Ramos (cell line): Measurements from ENCODE around the gene ELMO2.

Experiments used
- in situ Hi-C: fragments of 300-500 bp; cut with MboI; formaldehyde crosslinking; loops from one replicate; pipeline ENCODE4 v1.14.3; 2022; ENCODE audit warnings: low sequenced_read_pairs; ENCODE audit not compliant: unreplicated experiment

ELMO2 gene

GRCh38 chr20:46354920-46355654, 51.3 kb downstream of the ELMO2 start:
- in situ Hi-C loops, result no loop called here

- in situ Hi-C loops, result no loop called here
Measured at GRCh38 chr20:46354207-46354555, 52.2 kb downstream of the ELMO2 start.

- in situ Hi-C loops, result no loop called here
Measured at GRCh38 chr20:46353500-46354206, 52.8 kb downstream of the ELMO2 start.

- in situ Hi-C loops, result no loop called here
Measured at GRCh38 chr20:46352370-46352938, 54.0 kb downstream of the ELMO2 start.

GRCh38 chr20:46351357-46352058, 54.9 kb downstream of the ELMO2 start:
- in situ Hi-C loops, result no loop called here

- in situ Hi-C loops, result no loop called here
Measured at GRCh38 chr20:46350986-46351267, 55.5 kb downstream of the ELMO2 start.

- in situ Hi-C loops, result no loop called here
Measured at GRCh38 chr20:46350201-46350985, 56.0 kb downstream of the ELMO2 start.

GRCh38 chr20:46349742-46350056, 56.7 kb downstream of the ELMO2 start:
- in situ Hi-C loops, result no loop called here

GRCh38 chr20:46349035-46349741, 57.2 kb downstream of the ELMO2 start:
- in situ Hi-C loops, result no loop called here

- in situ Hi-C loops, result no loop called here
Measured at GRCh38 chr20:46347841-46348803, 58.3 kb downstream of the ELMO2 start.

GRCh38 chr20:46346770-46347169, 59.6 kb downstream of the ELMO2 start:
- in situ Hi-C loops, result no loop called here

- in situ Hi-C loops, result no loop called here
Measured at GRCh38 chr20:46344488-46345162, 61.8 kb downstream of the ELMO2 start.

GRCh38 chr20:46343975-46344357, 62.4 kb downstream of the ELMO2 start:
- in situ Hi-C loops, result no loop called here

GRCh38 chr20:46343348-46343974, 63.0 kb downstream of the ELMO2 start:
- in situ Hi-C loops, result no loop called here

- in situ Hi-C loops, result no loop called here
Measured at GRCh38 chr20:46342451-46343347, 63.7 kb downstream of the ELMO2 start.

- in situ Hi-C loops, result no loop called here
Measured at GRCh38 chr20:46342010-46342378, 64.4 kb downstream of the ELMO2 start.
